Measurements from ENCODE around the gene RAB11FIP5.

Gene RAB11FIP5

DNA sequence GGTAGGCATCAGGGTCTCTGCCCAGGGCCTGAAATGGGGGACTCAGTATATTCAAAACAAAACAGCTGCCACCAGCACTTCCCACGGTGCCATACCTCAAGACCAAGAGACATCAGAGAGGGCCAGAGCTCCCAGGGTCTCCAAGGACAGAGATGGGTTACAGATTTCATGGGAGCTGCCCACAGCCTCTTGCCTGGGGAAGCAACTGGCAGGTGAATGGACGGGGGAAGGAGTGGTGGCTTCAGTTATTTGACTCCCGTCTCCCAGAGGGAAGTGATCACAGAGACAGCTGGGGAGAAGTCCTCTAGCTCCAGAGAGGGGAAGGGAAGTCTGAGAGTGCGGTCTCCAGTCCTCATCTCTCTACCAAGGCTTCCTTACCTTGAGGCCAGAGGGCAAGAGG is 25.4 kb downstream of the RAB11FIP5 start:
- DNase-seq = no peak

DNA sequence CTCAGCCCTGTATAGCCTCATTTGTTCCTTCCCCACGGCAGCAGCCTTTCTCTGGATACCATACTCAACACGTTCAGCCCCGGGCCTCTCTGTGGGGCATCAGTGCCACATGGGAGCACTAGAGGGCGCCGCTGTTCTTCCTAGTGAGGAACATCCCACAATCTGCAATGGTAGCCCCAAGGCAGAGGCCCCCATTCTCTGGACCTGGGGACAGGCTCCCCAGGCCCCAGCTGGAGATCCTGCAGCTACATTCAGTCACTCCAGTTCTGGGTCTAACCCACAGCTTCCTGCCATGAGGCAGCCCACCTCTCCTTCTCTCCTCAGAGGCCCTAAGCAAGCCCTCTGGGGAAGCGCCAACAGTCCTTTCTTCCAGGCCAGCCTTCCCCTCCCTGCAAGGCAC is 27.1 kb downstream of the RAB11FIP5 start:
- peak; percentile 91 for DNase-seq

DNA sequence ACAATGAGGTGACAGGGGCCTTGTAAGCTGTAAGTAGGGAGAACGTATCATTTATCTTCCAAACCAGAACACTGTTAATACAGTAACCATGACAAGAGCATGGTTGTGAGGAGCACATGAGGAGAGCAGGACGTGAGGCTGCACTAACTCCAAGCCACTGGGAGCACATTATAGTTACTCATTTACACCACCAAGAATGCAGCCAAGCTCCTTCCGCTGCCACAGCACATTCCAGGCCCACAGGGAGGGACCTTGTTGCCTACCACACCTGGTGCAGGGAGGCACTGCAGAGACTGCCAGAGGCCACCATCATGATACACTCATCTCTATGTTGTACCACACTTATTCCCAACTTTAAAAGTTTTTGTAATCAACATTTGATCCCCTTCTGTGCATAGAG is 27.8 kb downstream of the RAB11FIP5 start:
- no peak for DNase-seq

DNA sequence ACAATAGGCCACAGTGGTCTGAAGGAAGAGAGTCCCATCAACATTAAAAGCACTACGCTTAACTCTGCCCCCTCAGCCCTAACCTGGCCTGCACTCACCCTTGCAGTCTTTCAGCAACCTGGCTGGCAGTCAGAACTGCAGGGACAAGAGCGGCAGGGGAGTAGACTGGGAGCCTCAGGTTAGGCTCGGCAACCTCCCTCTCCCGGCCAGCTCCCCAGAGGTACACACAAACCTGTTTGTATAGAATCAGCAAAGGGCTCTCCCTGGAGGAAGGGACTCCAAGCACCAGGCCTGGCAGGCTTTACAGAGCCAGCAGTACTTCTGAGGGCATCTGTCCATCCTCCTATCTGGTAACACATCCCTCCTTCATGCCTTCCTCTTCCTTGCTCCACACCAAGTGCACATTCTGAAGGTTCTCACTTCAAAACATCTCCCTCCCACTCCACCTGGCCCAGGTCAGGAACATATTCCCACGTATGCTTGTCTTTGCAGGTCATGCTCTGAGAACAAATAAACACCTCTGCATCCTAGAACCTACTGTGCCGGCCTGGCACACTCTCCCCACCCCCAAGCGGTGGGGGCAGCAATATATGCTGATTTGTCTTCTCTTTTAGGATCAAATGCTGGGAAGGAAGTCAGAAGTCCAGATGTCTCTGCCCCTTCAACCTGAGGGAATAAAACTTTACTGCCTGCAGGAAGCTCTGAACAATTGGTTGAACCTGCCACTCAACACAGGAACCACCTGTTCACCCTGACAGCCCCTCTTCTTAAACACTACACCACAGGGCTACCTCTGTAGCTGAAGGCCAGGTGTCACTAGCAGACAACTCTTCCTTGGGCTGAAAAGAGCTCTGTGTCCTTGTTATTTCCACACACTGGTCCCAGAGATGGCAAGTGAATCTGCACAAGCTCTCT is 28.6 kb downstream of the RAB11FIP5 start:
- no peak for DNase-seq

DNA sequence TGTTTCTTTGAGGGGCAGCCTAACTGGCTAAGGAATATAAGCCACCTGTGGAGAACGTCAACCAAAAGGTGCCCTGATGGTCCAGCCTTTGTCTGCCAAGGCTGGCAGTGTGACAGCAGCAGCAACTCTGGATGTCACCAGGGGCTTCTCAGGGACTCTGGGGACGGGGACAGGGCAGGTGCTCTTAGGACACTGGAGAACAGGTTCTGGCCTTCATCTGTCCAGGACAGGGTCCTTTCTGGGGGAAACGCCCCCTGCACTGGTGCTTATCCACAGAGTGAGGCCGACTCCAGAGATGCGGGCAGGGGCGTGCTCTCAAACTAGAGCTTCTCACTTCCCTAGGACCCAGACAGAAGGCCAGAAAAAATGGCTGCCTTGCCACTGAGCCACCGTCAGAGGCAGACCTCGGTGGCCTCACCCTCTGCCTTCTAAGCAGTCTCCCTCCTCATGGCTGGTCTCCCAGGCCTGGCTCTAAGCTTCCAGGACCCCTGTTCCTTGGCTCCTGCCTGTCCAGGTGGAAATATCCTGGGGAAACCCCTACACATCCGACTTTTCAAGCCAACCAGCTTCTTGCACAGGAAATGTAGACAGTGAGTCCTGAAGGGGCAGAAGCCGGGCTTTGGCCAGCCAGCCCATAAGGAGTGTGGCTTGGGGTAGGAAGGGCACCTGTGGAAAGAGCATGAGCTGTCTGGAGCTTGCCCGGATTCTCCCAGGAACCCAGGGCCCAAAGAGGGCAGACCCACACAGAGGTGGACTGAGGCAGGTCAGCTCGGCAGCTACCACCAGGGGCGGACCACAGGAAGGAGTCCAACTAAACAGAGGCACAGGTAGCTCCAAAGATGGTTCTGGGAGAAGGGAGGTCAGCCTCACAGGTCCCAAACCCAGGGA is 30.0 kb downstream of the RAB11FIP5 start:
- no peak for DNase-seq

DNA sequence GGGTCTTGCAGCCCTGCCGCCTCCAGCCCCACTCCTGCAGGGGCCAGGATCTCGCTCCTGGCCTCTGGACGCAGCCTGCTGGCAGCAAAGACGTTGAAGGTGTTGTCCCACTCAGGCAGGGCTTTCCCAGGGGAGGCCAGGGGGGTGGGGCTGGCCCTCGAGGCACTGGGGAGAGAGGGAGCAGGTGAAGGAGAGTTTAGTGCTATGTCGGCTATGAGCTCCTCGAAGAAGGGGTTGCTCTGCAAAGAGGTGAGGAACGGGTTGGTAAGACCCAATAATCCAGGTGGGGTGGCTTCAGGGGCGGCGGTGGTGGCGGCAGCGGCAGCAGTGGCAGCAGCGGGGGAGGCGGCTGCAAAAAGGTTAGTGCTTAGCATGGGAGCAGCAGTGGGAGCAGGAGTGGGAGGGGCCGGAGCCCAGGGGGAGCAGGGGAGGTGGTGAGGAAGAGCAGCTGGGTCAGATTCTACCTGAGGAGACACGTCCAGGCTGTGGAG is 31.5 kb downstream of the RAB11FIP5 start:
- DNase-seq = no peak

DNA sequence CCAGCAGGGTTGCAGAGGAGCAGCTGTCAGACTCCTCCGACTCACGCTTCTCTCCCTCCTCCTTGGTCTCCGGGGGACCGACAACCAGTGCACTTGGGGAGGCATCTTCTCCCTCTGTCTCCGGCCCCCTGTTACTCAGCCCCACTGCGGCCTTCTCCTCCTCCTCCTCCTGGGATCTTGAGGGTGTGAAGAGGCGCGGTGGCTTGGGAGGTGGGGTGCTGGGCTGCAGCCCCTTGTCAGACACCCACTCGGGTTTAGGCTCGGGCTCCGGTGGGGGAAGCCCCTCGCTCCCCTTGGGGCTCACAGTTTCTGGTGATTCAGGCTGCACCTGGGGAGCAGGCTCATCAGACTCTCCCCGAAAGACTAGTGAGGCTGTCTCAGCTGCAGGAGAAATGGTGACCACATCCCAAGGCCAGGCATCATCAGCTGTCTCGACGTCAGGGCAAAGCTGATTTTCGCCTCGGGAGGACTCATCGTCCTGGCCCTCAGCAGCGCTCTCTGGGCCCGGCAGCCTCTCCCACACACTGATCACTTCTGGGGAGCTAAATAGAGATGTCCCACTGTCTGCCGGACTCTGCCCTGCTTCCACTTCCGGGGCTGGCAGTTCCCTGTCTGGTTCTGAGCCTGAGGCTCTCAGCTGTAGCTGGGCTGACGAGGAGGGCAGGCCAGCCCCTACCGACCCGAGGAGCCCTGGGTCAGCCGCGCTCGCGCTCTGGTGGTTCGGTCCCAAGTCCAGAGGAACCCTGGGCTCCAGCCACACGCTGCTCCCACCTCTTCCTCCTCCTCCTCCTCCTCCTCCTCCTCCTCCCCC is 32.2 kb downstream of the RAB11FIP5 start:
- DNase-seq = no peak

DNA sequence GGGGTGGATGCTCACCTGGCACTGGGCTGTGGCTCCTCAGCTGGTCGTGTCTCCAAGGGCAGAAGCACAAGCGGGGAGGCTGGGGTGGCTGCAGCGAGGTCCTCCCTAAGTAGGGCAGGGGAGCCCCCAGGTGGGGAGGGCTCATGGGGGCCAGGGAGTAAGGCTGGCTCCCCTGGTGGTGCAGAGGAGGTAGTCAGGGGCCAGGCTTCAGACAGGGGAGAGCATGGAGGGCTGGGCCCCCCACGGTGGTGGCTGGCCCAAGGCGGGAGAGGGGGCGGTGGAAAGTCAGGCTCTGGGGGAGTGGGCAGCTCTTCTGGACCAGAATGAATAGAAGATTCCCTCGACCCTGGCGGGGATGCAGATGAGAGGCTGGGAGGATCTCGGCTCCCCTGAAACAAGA is 33.1 kb downstream of the RAB11FIP5 start:
- no peak for DNase-seq

DNA sequence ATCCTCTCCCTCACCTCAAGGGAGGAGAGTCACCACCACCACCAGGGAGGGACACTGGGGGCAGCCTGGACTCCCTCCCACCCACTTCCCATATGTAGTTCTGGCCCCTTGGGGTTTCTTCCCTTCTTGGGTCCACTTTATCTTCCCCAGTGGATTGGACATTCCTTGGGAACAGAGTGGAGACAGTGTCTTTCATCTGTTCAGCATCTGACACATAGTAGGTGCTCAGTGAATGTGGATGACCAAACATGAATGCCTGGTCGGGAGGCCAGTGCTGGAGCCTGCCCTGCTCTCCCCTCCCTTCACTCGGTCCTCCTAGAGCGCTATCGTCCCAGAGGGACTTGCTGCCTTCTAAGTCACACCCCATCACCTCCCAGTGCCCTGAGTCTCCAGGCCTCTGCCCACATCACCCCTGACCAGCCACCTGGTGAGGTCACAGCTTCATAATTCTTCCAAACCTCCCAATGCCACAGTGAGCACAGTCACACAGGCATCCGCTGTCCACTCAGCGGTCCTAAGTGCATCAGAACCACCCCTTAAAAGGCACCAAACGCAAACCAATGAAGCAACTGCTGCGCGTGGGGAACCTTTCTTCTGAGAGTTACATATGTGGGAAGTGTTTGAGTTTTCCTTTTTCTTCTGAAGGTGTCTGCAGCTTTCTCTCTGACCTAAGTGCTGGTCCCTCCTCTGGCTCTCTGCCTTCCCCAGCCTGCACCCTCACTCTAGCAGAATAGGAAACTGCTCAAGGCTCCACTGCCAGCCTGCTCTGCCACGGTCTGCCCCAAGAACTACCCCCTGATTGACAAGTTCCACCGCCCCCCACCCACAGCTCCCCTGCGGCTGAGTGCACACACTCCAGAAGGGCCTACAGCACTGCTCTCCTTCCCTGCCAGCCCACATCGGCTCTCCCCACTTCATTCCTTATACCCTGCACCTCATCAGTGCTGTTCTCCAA is 34.0 kb downstream of the RAB11FIP5 start:
- DNase-seq = no peak

DNA sequence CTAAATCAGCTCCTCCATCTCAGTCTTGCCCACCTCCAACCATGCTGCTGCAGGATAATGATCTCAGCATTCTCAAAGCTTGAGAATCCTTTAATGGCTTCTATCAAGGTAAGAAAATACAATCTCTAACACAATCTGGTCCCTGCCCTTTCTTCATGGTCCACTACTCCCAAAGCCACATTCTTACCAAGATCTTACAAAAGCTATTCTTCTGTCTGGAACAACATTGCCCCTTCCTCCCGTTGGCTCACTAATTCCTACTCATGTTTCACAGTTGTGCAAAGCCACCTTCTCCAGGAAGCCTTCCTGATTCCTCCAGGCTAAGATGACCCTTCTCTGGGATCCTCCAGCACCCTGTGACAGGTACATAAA is 35.3 kb downstream of the RAB11FIP5 start:
- DNase-seq = no peak

DNA sequence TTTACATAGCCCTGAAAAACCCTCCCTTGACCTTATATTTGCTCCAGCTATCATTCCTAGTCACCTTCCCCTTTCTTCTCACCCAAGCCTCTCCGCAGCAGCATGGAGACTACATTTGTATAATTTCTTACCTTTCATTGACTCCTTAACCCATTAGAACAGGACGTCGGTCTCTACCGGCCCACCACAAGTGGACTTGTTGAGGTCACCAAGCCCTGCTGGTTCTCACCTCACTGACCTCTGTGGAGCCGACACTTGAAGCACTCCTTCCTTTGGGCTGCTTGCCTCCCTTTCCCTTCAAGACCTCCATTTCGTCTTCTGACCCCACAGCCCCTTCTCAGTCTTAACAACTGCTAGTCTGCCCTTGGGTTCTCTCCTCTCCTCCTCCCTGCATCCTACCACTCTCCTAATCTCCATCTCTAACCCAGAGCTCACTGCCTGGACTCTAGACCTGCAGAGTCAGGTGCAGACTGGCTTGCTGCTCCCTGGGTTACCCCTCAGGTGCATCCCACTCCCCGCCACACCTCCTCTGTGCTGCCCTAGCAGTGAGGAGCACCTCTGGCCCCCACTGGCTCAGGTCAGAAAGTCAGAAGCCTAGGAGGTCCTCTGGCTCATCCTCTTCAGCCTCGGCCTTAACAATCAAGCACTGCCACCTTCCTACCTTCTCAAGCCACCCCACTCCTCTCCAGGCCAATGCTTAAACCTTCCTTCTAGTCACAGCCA is 35.9 kb downstream of the RAB11FIP5 start:
- DNase-seq = no peak

DNA sequence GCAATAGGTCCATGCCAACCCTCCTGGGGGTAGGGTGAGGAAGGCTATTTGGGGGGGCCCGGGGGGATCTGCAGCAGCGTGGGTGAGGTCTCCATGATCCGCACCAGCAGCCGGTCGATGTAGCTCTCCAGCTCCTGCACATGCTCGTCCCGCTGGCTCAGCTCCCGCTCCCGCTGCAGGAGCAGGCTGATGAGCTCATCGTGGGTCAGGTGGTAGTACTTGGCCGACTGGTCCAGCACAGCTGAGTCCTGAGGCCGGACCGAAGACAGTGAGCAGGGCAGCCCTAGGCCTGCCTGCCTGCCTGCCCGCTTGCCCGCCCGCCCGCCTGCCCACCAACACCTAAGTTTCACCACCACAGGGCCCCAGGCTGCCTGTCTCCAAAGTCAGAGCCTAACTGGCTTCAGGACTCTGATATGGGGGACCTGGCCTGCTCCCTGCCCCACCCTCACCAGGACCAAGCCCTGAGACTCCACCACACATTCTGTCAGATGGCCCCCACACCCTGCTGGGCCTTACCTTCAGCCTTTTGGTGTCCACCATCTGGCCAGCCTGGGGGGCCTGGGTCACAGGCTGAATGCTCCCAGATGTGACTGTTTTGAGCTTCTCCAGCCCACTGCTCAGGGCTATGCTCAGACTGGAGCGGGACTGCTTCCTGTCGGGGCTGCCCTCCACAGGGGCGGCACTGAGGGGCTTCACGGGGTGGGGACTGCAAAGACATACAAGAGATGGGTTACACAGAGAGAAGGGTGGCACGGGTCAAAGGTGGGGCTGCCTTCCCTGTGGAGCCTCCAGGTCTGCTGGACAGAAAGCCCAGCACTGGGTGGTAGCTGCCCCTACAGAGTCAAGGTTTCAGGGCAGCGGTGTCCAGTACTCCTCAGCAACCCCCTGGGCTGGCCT is 37.0 kb downstream of the RAB11FIP5 start:
- DNase-seq = peak; percentile 77

DNA sequence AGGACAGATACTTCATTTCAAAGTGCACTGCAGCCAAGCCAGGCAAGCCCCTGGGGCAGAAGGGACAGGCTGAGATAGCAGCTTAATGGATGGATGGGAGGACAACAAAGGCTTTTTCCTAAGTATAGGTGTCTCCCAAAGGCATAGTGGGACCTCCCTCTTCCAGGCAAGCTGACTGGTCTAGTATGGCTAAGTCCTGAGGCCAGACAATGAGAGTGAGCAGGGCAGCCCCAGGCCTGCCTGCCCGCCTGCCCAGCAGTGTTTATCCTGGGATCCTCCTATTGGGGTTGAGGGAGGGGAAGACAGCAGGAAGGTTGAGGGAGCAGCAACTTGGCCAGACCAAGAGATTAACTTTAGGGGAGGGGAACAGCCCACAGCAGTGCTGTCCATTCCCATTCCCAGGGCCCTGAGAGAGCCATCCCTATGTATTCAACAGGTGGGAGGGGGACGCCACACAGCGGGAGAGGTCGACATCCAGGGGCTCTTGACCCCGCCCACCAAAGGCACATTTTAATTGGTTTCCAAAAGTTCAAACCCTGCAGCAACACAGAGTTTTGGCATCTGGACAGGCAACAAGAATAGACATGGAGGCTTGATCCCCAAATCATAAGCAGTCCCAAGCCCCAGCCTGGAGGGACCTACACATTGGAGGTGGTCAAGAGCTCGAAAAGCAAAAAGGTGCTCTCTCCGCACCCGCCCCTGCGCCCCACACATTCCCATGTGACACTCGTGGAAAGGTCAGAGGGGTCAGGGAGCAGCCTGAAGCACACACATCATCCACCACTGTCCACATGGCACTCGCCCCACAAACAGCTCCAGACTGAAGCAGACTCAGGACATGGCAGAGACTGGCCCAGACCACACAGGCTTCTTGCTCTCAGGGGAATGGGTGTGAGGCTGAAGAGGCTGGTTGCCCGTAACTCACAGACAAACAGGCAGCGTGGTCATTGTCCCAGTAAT is 38.4 kb downstream of the RAB11FIP5 start:
- DNase-seq = peak; percentile 78

DNA sequence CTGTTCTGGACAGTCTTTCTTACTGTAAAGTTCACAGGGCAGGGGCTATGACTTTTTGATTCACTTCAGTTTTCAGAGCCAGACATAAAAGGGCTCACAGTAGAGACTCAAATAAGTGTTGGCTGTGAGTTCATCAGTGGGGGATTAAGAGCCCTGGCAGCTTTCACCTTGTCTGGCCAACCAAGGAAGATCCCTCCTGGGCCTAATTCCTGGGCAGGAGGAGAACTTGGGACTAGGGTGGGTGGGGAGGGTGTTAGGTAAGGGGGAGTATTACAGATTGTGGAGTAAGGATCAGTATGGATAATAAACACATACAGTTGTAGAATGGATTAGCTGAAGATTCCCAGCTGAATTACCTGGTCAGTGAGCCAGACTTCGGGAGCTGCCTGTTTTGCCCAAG is 40.3 kb downstream of the RAB11FIP5 start:
- DNase-seq = no peak

DNA sequence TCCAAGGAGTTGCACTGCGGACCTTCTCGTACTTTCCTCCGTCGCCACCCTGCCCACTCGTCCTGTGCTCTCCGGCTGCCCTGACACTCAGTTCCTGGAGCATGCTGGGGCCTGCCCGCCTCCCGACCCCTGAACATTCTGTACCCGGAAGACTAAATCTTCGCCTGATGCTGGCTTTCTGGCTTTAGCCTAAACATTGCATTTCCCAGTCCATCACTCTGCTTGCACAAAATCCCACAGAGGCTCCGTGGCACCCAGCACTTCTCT is 40.7 kb downstream of the RAB11FIP5 start:
- DNase-seq = no peak

DNA sequence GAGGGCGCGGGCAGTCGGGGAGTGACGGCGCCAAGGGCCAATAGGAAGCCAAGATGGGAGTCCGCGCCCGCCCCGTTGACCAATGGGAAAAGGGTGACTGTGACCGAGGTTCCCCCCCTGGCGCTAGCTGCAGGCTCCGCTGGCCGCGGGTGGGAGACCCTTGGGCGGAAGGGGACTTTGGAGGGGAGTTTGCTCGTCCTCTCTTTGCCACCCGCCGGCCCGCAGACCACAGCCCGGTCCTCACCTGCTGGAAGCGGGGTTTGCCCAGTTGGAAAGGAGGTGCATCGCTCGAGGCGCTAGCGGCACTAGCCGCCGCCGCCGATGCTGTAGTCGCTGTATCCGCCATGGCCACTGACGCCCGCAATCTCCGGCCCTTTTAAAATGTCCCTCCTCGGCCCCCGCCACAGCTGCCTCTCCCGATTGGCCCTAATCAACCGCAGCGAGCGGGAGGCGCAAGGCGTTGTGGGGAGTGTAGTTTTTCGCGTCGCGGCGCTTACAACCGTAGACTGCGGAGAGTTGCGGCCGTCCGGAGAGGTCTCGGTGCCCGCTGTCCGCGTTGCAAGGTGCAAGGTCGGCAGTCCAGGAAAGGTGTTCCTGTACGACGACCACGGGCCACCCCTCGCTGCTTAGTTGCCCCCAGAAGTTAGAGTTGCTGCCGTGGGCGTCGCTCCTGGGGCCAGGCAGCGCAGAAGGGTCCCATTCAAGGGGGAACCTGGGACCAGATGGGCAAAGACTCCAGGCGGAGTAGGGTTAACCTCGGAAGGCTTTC is 41.2 kb downstream of the RAB11FIP5 start, which contains the start of gene SFXN5:
SFXN5 (minus strand) TSS at position 353 of the 769 bp plus-strand sequence; CDS start at position 346, 7 bp downstream.
- peak; percentile 96 for DNase-seq

DNA sequence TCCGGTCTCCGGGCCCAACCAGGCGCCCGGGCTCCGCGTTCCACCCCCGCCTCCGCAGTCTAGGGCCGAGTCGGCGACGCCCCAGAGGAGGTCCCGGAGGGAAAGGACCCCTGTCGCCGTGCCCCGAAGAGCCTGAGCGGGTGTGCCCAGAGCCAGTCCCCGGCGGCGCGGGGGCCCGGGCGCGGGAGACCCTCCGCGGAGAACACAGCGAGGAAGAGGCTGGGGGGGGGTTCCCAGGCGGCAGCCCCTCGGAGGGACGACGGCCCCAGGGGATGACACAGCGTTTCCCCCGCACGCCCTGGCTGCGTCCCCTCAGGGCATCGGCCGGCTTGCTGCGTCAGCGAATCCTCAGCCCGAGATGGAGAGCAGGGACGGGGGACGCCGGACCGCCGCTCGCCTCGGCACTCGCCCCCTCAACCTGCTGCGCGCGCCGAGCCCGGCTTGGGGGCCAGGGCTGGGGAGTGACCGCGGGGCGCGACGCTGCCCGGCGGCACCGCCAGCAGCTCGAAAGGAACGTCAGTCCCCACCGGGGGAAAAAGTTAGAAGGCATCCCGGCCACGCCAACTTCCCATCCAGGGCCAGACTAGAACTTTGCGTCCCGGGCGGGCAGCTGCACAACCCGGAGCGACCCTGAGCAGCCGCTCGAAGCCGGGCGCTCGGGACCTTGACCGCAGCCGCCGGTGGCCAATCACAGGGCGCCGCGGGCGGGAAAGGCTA is 41.9 kb downstream of the RAB11FIP5 start:
- DNase-seq = peak; percentile 98

All from islet precursor cell (in vitro differentiated cells).